NCI-H524 (cell line): ENCODE results near the gene ZSWIM4.
"Not testable (repeated sequence)": the region's sequence is repeated elsewhere in the genome, so short reads cannot be mapped to it uniquely, and the experiment has no call there.

Source experiments
- DNase-seq, 2 experiments: peaks; one replicate each; lab custom pipeline; 2025; lab: John Stamatoyannopoulos, UW

The ZSWIM4 gene

DNA sequence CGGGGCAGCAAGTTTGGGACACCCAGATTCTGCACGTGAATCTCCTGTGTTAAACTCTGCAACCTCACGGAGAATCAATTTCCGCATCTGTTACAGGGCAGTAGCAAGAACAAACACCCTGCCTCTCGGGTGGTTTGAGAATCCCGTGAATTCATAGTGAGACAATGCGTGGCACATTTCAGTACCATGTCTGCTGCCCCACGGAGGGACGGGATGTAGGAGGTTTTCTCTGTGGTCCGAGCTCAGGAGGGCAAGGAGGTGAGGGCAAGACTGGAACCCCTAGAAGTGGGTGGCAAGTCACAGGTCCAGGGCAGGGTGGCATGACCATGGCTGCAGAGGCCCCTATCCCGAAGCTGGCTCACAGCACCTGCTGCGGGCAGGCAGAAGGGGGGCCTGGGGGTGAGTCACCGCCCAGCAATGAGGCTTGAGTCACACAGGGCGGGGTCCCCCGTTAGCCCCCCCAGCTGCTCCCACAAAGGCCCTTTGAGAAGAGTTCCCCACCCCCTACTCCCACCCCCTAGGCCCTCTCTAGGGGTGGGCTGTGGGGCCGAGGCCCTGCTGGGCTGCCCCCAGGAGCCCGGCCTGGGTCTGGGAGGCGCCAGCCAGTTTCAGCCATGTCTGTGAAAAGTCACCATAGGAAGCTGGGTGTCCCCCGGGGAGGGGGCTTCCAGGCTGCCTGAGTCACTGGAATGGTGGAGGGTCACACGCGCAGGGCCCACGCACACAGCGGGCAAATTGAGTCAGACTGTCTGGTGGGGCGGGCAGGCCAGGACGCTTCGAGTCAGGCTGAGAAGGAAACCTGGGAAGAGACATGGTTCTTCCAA lies 55.9 kb downstream of the ZSWIM4 start:
- DNase-seq, result no peak

DNA sequence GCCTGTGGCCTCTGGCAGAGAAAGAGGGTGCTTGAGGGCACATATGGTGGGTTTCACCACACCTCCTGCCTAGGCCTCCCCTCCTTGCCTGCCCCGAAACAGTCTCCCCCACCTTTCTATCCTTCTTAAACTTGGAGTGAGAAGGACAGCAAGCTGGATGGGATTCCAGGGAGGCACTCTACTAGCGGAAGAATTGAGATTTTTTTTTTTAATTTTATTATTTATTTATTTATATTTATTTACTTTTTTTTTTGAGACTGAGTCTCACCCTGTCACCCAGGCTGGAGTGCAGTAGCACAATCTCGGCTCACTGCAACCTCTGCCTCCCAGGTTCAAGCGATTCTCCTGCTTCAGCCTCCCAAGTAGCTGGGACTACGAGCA lies 56.5 kb downstream of the ZSWIM4 start:
- DNase-seq, result not testable (repeated sequence)

DNA sequence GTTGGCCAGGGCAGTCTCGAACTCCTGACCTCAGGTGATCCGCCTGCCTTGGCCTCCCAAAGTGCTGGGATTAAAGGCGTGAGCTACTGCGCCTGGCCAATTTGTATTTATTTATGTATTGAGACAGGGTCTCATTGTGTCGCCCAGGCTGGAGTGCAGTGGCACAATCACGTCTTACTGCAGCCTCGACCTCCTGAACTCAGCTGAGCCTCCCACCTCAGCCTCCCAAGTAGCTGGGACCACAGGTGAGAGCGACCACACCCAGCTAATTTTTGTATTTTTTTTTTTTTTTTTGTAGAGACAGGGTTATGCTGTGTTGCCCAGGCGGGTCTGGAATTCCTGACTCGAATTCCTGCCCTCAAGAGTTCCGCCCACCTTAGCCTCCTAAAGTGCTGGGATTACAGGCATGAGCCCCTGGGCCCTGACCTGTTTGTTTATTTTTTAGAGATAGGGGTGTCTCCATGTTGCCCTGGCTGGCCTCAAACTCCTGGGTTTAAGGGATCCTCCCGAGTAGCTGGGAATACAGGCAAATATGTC lies 57.0 kb downstream of the ZSWIM4 start:
- DNase-seq, result not testable (repeated sequence)

DNA sequence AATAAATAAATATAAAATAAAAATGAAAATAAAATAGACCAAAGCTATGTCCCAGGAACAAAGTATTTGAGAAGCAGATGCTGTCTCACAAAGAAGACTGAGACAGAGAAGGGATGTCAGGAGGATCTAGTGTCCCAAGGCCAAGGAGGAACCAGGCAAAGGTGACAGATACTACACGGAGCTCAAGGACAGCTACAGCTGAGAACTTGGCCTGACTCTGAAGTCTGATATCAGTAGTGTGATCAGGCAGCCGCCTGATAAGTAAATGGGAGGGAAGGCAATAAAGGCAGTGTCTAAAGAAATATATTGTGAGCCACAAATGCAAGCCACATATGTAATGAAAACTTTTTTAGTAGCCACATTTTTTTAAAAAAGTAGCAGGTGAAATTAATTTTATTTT lies 61.3 kb downstream of the ZSWIM4 start:
- no peak for DNase-seq

DNA sequence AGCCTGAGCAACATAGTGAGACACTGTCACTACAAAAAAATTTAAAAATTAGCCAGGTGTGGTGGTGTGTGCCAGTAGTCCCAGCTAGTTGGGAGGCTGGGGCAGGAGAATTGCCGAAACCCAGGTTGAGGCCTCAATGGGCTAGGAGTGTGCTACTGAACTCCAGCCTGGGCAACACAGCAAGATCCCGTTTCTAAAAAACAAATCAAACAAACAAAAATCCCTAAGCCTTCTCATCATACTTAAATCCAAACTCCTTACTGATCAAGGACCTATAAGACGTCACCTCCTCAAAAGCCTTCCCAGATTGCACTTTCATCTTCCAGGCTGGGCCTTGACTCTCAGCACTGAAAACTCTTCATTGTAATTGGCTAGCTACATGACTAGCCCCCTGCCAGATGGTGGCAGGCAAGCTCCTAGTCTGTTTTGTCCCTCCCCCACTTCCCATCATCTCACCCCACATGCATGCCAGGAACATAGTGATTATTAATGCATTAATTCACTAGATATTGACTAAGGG lies 64.2 kb downstream of the ZSWIM4 start:
- DNase-seq, result peak; percentile 23 to 64

DNA sequence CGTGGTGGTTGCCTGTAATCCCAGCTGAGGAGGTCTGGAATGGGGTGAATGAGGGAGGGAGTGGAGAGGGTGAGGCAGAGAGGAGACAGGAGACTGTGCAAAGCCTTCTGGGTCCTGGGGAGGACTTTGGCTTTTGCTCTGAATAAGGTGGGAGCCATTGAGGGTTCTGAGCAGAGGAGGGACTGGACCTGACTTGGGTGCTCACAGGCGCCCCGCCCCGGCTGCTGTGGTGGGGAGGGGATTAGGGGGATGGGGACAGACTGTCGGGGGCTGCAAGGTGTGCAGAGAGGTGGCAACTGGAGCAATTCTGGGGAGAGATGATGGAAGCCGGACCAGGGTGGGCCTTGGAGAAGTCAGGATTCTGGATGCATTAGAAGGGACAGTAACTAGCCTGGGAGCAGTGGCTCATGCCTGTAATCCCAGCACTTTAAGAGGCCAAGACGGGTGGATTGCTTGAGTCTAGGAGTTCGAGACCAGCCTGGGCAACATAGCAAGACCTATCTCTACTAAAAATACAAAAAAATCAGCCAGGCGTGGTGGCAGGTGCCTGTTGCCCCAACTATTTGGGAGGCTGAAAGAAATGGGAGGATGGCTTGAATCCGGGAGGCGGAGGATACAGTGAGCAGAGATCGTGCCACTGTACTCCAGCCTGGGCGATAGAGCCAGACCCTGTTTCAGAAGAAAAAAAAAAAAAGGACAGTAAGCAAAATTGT lies 65.6 kb downstream of the ZSWIM4 start:
- no peak for DNase-seq

DNA sequence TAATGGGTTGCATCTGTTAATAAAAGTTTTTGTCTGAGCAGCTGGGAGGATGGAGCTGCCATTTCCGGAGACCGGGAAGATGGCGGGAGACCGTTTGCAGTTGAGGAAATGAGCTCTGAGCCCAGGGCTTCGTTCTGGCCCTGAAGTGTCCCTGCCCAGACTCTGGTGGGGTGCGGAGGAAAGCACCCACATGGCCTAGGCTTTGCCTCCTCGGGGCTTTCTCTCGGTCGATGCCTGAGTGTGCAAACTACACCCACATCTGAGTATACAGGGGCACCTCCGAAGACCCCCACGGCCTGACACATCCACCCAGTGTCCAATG lies 66.1 kb downstream of the ZSWIM4 start:
- no peak for DNase-seq

DNA sequence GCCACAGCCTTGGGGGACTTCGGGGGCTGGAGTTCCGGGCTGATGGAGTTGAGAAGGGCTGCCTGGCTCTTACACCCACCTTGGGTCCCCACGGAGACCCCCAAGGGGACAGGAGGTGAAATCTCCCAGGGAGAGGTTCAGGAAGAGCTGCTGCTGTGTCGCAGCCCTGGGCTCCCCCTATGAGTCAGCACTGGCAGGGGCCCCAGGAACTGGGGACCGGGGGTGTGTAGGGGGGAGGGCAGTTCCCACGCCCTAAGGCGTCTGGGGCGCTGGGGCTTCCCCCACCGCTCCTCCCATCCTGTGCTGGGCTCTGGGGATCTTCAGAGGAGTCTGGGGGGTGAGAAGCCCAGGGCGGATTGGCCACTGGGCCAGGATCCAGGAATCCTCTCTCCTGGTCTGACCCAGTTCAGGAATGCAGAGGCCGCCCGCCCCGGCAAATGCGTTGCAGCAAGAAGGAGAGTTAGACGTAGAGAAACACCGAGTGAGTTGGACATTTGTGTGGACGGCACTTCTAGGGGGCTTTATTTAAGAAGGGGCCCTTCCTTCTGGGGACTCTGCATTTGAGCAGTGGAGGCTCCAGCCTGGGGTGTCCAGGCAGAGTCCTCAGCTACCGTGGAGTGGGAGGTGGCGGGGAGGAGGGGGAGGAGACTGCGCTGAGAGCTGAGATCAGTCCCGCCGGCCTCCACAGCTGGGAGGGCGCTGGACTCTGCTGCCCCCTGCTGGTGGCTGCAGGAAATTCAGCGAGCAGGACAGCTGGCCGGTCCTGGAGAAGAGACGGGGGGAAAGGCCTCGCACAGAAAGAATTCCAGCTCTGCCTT lies 66.7 kb downstream of the ZSWIM4 start:
- DNase-seq, result peak; percentile 56 to 79

DNA sequence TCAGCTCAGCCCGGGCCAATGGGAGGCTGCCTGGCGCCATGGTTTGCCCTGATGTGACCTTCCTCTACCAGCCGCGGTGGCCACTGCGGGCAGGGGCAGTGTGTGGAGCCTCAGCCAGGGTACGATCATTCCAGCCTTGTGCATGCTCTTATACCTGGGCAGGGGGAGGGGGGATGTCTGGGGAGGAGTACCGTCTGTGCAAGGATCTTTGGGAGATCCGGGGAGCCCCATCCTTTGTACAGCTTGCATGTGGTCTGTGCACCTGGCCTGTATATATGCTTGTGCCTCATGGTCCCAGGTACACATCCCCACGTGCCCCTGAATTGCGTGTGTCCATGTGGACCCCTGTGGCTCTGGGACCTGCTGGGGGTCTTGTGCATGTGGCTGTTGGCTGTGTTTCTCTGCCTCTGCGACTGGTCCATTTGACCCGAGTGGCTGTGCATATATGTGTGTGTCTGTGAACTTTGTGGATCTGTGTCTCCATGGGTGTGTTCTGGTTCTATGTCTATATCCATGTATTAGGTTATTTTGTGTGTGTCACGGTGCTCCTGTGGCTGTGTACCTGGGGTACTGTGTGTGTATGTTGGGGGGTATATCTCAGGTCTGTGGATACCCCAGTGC lies 68.9 kb downstream of the ZSWIM4 start:
- peak in 1 of 2 experiments; percentile 39 for DNase-seq

DNA sequence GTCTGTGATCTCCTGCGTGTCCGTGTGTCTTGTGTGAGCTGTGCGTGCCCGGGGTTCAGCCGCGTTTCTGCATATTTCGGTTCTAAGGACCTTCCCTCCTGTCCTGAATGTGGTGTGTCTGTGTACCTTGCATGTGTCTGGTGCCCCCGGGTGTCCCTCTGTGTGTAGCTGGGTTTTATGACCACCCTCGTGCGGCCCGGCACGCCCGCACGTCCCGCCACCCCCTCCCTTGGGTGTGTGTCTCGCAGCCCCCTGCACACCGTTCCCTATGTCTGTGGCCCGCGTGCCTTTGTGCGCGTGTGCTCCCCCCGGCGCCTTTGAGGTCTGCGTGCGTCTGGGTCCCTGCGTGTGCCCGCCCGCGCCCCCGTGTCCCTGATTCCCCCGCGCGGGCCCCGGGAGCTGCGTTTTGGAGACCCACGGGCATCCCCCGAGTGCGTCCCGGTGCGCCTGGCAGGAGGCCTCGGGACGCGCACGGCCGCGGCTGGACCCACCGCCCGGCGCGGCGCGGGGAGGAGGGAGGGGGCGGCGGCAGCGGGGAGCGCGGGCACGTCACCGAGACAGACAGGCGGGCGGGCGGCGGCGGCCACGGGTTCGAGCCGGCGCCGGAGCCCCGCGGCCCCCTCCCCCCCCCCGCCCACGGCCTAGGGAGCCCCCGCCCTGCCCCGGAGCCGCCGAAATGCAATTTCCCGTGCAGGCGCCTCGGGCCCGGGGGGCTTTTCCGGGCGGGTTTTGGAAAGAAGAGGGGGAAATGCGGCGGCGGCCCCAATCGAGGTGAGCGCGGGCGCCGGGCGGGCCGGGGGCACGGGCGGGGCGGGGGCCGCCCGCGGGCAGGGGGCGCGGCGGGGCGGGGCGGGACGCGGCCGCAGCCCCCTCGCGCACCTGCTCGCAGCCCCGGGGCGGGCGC lies 69.7 kb downstream of the ZSWIM4 start:
- peak in 1 of 2 experiments; percentile 48 for DNase-seq

DNA sequence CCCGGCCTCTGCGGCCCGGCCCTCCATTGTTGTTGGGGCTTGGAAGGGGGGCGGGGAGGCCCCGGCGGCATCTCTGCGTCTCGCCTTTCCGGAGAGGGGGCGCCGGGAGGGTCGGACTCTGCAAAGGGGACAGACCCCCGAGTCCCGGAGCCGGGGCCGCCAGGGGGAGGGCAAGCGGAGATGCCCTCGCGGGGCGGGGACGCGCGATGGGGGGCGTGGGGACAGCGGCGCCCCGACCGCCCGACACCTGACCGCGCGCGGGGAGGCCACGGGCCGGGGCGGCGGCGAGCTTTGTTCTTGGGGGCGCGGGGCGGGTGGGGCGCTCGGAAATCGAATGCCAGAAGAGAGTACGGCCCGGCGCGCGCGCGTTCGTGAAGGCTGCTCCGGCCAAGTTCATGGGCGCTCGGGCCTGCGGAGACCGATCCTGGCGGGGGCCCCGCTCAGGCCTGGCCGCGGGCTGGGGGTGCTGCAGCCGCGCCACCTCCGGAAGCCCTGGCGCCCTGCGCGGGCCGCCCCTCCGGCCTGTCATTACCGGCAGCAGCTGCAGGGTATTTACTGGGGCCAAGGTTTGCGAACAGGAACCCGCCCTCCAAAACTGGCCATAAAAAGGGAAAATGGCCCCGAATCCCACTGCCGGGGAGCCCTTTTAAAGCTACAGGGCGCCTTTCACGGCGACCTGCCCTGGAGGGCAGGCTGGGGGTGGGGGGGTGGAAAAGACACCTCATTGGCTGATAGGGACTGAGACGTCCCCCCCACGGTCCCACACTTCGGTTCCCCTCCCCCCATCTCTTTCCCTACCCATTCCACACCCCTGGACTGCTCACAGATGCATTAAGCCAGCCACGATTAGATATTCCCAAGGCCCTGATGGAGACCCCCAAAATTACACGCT lies 70.6 kb downstream of the ZSWIM4 start:
- DNase-seq, result peak in 1 of 2 experiments; percentile 41

DNA sequence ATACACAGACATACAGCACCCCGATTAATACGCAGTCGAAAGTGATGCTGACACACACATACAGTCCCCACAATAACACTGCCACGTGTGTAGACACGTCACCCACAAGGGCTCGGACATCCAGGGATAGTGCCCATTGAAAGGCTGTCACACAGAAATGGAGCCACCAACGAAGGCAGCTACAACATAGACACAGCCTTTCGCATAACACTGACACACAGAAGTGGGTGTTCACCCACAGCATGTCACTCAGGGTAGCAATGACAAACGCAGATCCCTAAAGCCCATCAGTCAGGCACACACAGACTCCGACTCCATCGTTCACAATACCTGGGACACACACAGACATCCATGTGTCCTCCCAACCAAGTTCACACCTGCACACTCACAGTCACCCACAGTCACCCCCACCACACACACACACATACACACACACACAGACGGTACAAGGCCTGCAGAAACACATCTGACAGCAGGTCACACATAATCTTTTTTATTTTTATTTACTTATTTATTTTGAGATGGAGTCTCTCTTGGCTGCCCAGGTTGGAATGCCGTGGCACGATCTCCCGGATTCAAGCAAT lies 71.3 kb downstream of the ZSWIM4 start:
- no peak for DNase-seq

DNA sequence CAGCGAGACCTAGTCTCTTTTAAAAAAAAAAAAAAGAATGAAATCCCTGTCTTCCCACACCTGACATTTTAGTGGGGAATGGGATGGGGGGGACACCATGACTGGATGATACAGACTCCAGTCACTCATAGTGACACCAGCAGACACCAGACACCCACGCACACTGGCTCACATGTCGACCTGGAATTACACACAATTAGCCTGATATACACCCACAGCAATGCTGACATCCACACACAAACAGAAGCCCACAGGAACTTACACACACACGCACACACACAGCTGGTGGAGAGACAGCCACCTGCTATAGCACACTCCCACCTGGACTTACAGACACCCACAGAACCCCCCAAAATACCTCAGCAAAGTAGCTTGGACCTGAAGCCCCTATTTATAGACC lies 73.4 kb downstream of the ZSWIM4 start:
- DNase-seq, result no peak

DNA sequence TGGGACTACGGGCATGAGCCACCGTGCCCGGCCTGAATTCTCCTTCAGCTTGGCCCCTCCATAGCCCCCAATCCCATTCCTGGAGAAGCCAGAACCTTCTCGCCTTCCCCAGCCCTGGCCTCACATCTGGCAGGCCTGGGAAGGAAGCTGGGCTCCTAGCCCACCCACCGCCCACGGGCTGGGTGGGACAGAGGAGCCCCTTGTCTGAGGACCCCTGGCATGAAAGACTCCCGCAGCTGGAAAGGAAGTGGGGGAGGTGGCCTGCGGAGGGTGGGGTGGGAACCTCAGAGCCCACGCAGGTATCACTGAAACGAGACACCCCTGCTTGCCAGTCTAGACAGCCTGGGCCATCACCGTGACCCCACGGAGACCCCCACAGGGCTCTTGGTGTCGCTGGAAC lies 74.0 kb downstream of the ZSWIM4 start:
- DNase-seq, result no peak

DNA sequence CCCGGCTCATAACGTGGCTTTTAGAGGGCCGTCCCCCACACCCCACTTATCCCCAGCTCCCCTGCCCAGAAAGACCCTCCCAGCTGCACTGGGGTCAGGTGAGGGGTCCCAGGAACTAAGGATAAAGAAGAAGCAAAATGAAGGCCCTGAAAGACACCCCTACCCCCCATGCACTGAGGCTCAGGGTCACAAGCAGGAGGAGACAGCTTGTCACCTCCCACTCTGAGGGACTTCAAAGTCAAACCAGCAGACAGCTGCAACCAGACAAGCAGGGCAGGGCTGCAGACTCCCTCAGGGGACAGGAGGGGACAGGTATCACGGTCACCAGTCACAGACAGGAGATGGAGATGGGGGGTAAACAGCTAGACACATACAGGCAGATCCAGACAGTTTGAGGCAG lies 75.6 kb downstream of the ZSWIM4 start:
- DNase-seq, result no peak

DNA sequence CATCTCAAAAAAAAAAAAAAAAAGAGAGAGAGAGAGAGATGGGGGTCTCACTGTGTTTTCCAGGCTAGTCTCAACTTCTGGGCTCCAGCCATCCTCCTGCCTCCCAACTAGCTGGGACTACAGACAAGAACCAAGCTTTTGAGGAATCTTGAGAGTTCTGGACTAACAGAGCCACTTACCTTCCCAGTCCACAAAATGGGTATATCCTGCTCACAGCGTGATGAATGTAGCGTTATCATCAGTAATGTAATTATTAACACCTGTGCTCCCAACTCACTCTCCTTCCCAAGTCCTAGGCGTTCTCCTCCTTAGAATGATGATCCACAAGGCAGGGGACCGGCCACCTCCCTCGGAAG lies 77.1 kb downstream of the ZSWIM4 start:
- no peak for DNase-seq

DNA sequence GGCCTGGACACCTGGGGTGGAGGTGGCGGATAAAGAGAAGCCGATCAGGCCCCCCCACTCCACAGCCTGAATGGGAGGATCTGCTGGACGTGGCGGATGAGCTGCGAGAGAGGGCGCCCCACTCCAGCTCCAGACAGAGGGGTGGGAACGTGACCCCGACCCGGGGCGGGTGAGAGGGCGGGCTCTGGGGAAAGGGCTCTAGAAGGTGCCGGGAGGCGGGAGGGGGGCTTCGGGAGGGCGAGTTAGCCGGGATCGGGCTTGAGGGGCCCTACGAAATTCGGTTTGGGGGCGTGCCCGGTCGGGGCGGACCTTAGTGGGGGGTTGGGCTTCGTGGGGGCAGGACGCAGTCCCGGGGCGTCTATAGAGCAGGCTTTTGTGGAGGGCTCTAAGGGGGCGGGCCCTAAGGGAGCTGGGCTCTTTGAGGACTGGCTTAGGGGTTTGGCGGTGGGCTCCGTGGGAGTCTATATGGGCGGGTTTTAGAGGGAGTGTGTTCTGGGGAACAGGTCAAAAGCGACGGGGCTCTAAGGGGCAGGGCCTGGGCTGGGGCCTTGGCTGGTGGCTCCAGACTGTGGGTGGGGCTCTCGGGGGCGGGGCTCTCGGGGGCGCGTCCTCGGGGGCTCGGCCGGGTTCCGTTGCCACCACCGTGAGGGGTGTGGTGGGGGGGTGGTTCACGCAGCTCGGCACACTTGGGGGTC lies 77.6 kb downstream of the ZSWIM4 start:
- DNase-seq, result no peak

DNA sequence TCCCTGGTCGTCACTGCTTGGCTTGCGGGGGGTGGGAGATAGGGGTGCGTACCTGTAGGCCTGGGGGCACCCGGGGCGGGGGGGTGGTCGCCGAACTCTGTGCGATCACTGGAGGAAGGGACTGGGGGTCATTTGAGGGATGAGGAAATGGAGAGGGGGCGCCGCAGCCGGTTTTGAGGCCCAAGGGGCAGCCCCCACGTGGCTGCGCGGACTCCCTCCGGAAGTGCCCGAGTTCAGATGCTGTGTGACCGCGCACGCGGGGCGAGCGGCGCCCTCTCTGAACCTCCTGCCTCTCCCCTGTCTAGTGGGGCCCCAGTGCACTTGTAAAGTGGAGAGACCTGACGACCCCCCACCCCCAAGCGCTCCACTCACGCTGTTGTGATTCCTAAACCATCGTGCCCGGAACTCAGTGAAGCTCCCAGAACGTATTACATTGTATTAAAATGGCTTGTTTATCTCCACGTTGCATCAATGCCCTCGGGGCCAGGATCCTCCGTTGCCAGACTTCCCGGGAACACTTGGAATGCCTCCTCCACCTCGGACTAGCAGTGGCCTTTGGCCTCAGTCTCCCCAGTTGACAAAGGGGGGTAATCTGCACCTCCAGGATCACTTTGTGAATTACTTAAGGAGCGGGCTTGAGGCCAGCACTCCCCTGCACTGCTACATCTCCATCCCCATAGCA lies 78.7 kb downstream of the ZSWIM4 start:
- no peak for DNase-seq
